Skin epidermis (tissue), 12 donors: ENCODE measurements around the gene ADGRB3.
"Not testable (repeated sequence)": the region's sequence is repeated elsewhere in the genome, so short reads cannot be mapped to it uniquely, and the experiment has no call there.

Source experiments
- H3K27ac ChIP-seq, 21 experiments: fragments of 200-600 bp; sonication (generic) in 11 of 21; one replicate each; pipeline ENCODE4 v1.5.0; 2020; ENCODE audit warnings: mild to moderate bottlenecking in 3 of 21, inconsistent platforms in 2 of 21, moderate library complexity in 2 of 21
- H3K4me3 ChIP-seq, 7 experiments: fragments of 200-600 bp; sonication (generic) in 2 of 7; one replicate each; pipeline ENCODE4 v1.5.0; 2020; ENCODE audit warnings: inconsistent platforms in 2 of 7, mild to moderate bottlenecking in 2 of 7, moderate library complexity in 1 of 7

The ADGRB3 gene

DNA sequence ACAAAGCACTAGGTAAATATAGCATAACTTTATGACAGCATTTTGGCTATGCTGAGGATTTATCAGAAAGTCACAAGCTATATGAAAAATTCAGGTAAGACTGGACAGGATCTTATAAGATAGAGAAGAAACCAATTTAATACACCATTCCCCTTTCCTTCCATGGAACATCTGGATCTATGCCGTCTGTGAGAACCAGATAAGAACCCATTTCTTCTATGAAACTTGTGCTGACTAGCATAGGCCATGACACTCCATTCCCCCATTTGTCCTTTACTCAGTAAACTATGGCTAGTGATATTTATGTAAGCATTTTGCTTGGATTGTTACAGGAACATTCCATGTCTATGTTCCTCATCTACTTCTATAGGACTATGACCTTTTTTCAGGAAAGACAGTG is 437.7 kb downstream of the ADGRB3 start:
- Histone ChIP-seq H3K4me3 (no peak overlapping the region), H3K27ac (no peak overlapping the region)

- Histone ChIP-seq H3K4me3 (no peak overlapping the region), H3K27ac (no peak overlapping the region)
These were observed 449.8 kb downstream of the ADGRB3 start for GRCh38 chr6:69084746-69085335.

DNA sequence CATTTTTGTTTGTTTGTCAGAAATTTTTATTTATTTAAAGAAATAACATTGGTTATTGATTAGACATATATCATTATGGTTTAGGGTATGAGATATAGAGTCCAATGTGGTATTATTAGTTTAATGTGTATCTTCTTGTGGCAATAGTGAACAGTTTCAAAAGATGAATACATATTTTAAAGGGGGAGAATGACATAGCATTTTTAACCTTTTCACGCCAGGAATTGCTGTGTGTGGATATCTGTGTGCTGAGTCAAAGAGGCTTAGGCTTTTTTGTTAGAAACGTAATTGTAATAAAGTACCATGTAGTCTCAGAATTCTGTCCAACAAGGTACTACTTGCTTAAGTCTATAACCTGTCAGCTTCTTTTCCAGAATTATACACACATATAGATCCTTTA is 451.6 kb downstream of the ADGRB3 start:
- no peak overlapping the region for H3K27ac ChIP-seq
- no peak overlapping the region for H3K4me3 ChIP-seq

DNA sequence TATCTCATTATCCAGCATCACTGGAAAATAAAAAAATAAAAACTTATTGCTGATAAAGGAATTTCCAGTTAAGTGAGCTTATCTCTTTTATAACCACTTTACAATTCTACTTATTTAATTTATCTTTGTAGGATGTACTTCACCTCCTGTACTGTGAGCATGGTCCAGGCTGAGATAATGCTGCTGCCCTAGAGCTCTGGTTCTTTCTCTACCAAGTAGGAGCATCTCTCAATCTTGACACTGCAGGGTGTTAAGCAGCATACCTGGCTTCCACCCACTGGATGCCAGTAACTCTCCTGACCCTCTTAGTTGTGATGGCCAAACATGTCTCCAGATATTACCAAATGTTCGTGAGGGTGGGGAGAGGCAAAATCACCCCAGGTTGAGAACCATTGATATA is 454.5 kb downstream of the ADGRB3 start:
- no peak overlapping the region for H3K4me3 ChIP-seq
- no peak overlapping the region for H3K27ac ChIP-seq

DNA sequence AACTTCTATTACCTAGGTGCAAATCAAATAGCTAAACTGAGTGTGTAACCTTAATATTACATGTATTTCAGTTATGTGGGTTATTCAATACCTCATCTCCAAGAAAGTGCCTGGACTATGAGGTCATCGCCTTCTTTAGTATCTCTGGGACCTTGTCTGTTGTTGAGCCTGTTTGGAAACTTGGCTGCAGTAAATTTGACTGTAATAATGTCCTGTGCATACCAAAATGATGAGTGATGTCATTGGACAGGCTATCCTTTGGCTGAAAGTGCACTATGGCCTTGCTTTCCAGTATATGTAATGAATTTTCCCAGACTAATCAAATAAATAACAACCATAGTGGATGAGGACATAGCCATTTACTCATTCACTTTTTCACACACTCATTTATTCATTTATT is 455.1 kb downstream of the ADGRB3 start:
- no peak overlapping the region for H3K4me3 ChIP-seq
- H3K27ac ChIP-seq = no peak overlapping the region

GRCh38 chr6:69096681-69097080 is 461.6 kb downstream of the ADGRB3 start:
- H3K4me3 ChIP-seq = no peak overlapping the region
- no peak overlapping the region for H3K27ac ChIP-seq

GRCh38 chr6:69097948-69098347 is 462.9 kb downstream of the ADGRB3 start:
- no peak overlapping the region for H3K27ac ChIP-seq
- H3K4me3 ChIP-seq = no peak overlapping the region

DNA sequence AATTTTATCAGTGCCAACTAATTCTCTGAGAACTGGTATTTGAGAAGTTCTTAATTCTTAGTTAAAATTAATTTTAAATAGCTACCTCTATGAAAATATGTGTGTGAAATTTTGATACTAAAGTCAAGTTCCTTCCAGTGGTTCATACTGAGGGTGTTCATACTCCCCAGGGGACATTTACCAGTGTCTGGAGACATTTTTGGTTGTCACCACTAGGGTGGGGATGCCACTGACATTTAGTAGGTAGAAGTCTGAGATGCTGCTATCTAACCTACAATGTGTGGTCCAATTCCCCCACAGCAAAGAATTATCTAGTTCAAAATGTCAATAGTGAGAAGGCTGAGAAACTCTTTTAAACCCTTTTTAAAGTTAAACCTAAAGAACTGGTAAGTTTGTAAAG is 463.8 kb downstream of the ADGRB3 start:
- H3K4me3 ChIP-seq = no peak overlapping the region
- H3K27ac ChIP-seq = no peak overlapping the region

GRCh38 chr6:69100772-69101171 is 465.7 kb downstream of the ADGRB3 start:
- Histone ChIP-seq H3K4me3 (no peak overlapping the region), H3K27ac (no peak overlapping the region)

- Histone ChIP-seq H3K27ac (no peak overlapping the region), H3K4me3 (no peak overlapping the region)
These were observed 467.3 kb downstream of the ADGRB3 start for GRCh38 chr6:69102416-69102815.

- Histone ChIP-seq H3K4me3 (no peak overlapping the region), H3K27ac (no peak overlapping the region)
These were observed 470.2 kb downstream of the ADGRB3 start for GRCh38 chr6:69105288-69105687.

- Histone ChIP-seq H3K4me3 (no peak overlapping the region), H3K27ac (no peak overlapping the region)
These were observed 471.4 kb downstream of the ADGRB3 start for GRCh38 chr6:69106511-69106910.

DNA sequence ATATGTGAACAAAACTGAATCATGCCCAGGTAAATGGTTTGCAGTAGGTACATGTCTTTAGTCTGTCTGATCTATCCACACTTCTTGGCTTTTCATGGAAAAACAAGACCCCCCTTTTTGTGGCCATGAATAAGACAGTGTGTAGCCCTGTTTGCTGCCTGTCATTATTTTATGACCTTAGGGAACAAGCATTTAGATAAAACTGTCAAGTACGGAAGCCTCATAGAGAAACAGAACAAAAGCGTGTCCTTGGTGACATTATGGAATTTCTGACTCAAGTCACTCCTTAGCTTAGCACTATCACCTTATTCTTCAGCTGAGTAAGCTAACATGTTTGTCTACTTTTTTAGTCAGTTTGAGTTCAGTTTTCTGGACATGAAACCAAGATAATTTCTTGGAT is 476.2 kb downstream of the ADGRB3 start:
- Histone ChIP-seq H3K4me3 (no peak overlapping the region), H3K27ac (no peak overlapping the region)

GRCh38 chr6:69116658-69117057 is 481.6 kb downstream of the ADGRB3 start:
- no peak overlapping the region for H3K27ac ChIP-seq
- H3K4me3 ChIP-seq = no peak overlapping the region

DNA sequence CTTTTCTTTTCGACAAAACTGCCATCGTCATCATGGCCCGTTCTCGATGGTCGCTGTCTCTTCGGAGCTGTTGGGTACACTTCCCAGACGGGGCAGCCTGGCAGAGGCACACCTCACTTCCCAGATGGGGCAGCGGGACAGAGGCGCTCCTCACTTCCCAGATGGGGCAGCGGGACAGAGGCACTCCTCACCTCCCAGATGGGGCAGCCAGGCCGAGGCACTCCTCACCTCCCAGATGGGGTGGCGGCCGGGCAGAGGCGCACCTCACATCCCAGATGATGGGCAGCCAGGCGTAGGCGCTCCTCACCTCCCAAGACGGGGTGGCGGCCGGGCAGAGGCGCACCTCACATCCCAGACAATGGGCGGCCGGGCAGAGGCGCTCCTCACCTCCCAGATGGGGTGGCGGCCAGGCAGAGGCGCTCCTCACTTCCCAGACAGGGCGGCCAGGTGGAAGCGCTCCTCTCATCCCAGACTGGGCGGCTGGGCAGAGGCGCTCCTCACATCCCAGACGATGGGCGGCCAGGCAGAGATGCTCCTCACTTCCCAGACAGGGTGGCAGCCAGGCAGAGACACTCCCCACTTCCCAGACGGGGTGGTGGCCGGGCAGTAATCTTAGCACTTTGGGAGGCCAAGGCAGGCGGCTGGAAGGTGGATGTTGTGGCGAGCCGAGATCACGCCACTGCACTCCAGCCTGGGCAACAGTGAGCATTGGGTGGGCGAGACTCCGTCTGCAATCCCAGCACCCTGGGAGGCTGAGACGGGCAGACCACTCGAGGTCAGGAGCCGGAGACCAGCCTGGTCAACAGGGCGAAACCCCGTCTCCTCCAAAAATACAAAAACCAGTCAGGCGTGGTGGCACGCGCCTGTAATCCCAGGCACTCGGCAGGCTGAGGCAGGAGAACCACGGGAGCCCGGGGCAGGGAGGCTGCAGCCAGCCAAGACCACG is 486.7 kb downstream of the ADGRB3 start:
- not testable (repeated sequence) for H3K4me3 ChIP-seq, H3K27ac ChIP-seq

DNA sequence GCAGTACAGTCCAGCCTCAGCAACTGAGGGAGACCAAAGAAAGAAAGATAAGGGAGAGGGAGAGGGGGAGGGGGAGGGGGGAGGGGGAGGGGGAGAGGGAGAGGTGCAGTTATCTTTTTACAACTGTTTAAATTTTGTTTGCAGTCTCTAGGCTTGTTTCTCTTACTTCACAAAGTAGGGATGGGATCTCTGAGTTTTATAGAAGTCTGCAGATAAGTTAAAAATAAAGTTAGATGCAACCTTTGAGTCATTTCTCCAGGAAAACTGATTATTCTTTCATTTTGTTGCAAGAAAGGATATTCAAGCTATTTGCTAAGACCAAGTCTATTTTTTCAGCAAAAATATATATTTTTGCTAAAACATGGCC is 487.3 kb downstream of the ADGRB3 start:
- Histone ChIP-seq H3K27ac (no peak overlapping the region), H3K4me3 (no peak overlapping the region)

GRCh38 chr6:69128411-69128810 is 493.3 kb downstream of the ADGRB3 start:
- no peak overlapping the region for H3K27ac ChIP-seq
- no peak overlapping the region for H3K4me3 ChIP-seq

GRCh38 chr6:69129046-69129445 is 494.0 kb downstream of the ADGRB3 start:
- H3K4me3 ChIP-seq = no peak overlapping the region
- no peak overlapping the region for H3K27ac ChIP-seq

DNA sequence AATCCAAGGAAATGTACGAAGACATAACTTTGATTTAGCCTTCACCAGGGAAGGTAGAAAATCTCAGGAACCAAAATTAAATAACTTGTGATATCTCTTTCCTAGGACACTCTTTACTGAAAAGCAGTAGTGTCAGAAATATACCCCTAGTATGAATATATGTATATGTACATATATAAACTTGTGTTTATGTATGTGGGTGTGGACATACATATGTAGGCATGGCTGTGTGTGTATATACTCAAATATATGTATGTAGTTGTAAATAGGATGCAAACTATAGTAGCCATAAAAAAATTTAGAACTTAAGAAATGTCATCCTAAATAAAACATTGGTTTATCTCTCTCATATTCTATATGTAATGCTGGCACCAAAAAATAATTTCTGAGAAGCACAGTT is 500.8 kb downstream of the ADGRB3 start:
- Histone ChIP-seq H3K27ac (no peak overlapping the region), H3K4me3 (no peak overlapping the region)

- H3K27ac ChIP-seq = no peak overlapping the region
- no peak overlapping the region for H3K4me3 ChIP-seq
These were observed 503.1 kb downstream of the ADGRB3 start for GRCh38 chr6:69138148-69138547.

- no peak overlapping the region for H3K4me3 ChIP-seq
- H3K27ac ChIP-seq = no peak overlapping the region
These were observed 503.9 kb downstream of the ADGRB3 start for GRCh38 chr6:69138893-69139494.
